ENCODE measurements around the gene CGNL1. TPM values are rescaled to one million over a fixed set of nuclear protein-coding genes. Genes with fewer than 3 reads are reported as not detected.

CGNL1 gene
- total and polyA plus RNA-seq, 8 donors = 7.3 to 35.8 (median 24.2) TPM

DNA sequence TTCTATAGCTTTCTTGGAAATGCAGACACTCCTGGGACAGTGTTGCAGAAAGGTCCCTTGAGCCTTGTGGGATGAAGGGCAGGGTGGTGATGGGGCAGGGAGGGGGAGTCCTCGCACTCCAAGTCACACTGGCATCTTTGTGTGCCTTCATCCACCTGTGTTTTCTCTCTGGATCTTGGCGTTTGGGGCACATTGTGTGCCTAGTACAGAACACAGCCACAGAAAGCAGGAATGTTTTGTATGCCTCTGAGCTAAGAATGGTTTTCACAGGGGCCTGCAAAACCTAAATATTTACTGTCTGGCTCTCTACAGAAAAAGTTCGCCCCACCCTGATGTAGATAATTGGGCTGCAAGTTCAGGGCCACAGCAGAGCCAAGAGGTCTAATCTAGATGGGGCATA lies 221.1 kb downstream of the CGNL1 start:
- DNase-seq (no peak), ATAC-seq (peak in 1 of 4 donors; percentile 3), FAIRE-seq (no peak)
- intact Hi-C loops (cut with DNase I) = no loop called here
- Histone ChIP-seq H3K36me3 (no peaks in the 10 kb centered on the region), H3K27ac (peak overlapping the region; percentile 52 to 92 (median 74)), H3K27me3 (no peaks in the 10 kb centered on the region), H3K9me3 (no peaks in the 10 kb centered on the region), H3K4me1 (peaks cover 55 to 69% (median 64%) of the 10 kb centered on the region in 3 donors), H3K4me3 (no peak overlapping the region)
- no peak for TF ChIP-seq CTCF (IDR thresholded peaks at IDR 0.05)
- WGBS, 2 donors = 22 to 26% methylated on average over 3 of the region's 3 CpGs

- peak overlapping the region in 3 of 4 donors; percentile 52 to 92 (median 91) for H3K27ac ChIP-seq
- H3K4me1 ChIP-seq = peaks cover 58 to 73% (median 68%) of the 10 kb centered on the region in 3 donors
- no peak overlapping the region for H3K4me3 ChIP-seq
- WGBS, 2 donors = 64 to 68% methylated on average over 5 of the region's 5 CpGs
- H3K9me3 ChIP-seq = no peaks in the 10 kb centered on the region
- no peak for ATAC-seq
- H3K36me3 ChIP-seq = no peaks in the 10 kb centered on the region
- no peak for DNase-seq
- no peak for TF ChIP-seq CTCF (IDR thresholded peaks at IDR 0.05)
- no peak for FAIRE-seq
- intact Hi-C loops (cut with DNase I) = no loop called here
- no peaks in the 10 kb centered on the region for H3K27me3 ChIP-seq
These were observed 222.0 kb downstream of the CGNL1 start for GRCh38 chr15:57598346-57598745.

DNA sequence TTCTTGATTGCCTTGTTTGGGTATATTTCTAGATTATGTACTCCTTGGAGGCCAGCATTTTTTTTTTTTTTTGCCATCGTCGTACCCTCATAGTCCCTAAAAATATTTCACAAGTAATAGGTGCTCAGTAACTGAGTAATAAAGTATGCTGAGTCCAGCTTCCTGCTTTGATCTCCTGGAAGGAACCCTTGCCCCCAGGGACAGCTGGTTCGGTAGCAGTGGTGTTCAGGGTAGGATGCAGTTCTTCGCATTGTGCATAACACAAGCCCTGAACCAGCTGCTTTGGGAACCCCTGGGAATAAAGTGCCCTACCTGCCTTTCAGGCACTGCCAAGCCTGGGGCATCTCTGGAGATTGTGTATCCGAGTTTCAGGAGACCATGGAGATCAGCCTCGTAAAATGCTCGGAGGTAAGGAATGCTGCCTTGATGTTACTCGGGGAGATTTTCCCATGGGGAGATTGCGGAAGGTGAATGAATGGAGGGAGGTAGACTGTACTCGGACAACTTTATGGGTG lies 223.0 kb downstream of the CGNL1 start:
- FAIRE-seq (no peak), ATAC-seq (no peak), DNase-seq (no peak)
- TF ChIP-seq CTCF (IDR thresholded peaks at IDR 0.05) = no peak
- 47 to 51% methylated on average over 10 of the region's 10 CpGs for WGBS, 2 donors
- no peaks in the 10 kb centered on the region for H3K9me3 ChIP-seq
- no peaks in the 10 kb centered on the region for H3K27me3 ChIP-seq
- H3K36me3 ChIP-seq = no peaks in the 10 kb centered on the region
- H3K4me3 ChIP-seq = no peak overlapping the region
- peak overlapping the region; percentile 4 to 92 (median 38) for H3K27ac ChIP-seq
- intact Hi-C loops (cut with DNase I) = no loop called here
- H3K4me1 ChIP-seq = peaks cover 67 to 74% (median 73%) of the 10 kb centered on the region in 3 donors

DNA sequence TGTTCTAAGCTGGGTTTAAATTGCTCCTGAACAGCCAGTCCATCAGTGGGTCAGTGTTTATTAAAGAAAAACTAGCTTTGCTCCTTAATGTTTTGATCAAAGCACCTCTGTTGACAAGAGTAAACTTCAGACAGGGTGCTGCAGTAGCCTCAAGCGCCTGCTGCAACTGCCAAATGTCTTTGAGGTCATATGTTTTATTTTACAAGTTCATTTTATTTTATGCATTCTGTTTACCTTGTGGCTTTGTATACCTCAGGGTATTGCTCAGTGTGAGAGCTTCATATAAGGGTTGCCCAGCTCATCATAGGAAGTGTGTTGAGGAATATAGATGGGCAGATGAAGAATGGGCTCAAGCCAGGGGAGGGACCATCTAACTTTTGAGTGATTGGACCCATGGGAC lies 223.9 kb downstream of the CGNL1 start:
- FAIRE-seq (no peak), ATAC-seq (no peak), DNase-seq (no peak)
- no peak for TF ChIP-seq CTCF (IDR thresholded peaks at IDR 0.05)
- Histone ChIP-seq H3K27me3 (no peaks in the 10 kb centered on the region), H3K36me3 (no peaks in the 10 kb centered on the region), H3K4me1 (peaks cover 72 to 73% (median 73%) of the 10 kb centered on the region in 3 donors), H3K27ac (peak overlapping the region in 2 of 4 donors; percentile 53 to 92), H3K4me3 (no peak overlapping the region), H3K9me3 (no peaks in the 10 kb centered on the region)
- WGBS, 2 donors = 42 to 44% methylated on average over 1 of the region's 1 CpG
- intact Hi-C loops (cut with DNase I) = no loop called here

Other genes starting within 250 kb of the CGNL1 start
- gene MYZAP, start 215.4 kb downstream of the CGNL1 start, total RNA-seq = 10 to 100 TPM in 3 of 6 donors, 1 to 10 TPM in 3; 6.7 to 13.4 (median 9.7) TPM
- 10 to 100 TPM in 1 of 2 donors, 1 to 10 TPM in 1; 5.4 to 10.0 TPM for gene MYZAP, start 215.4 kb downstream of the CGNL1 start, polyA plus RNA-seq